Measurements from ENCODE around the gene OR2B2. TPM values are rescaled to one million over a fixed set of nuclear protein-coding genes. Genes with fewer than 3 reads are reported as not detected.

Gene OR2B2
- total RNA-seq, 1 experiment from 2014 or later = not detected

- Mint-ChIP-seq H3K36me3 (peaks cover 7% of the 10 kb centered on the region), H3K4me3 (no peak overlapping the region), H3K4me1 (peaks cover 47% of the 10 kb centered on the region), H3K27ac (peak overlapping the region; percentile 99), H3K9me3 (no peaks in the 10 kb centered on the region), H3K27me3 (ENCODE audit: low read depth) (no peaks in the 10 kb centered on the region; the same call in 1 of the 2 replicates)
- ATAC-seq = peak; percentile 6
- ChIA-PET POLR2A (interaction anchor here (0.6 to 3.8 kb wide), 6 partner anchors 9 to 1857 kb away, joined by 3 to 693 read pairs (median 100); a partner anchor contains a TSS), CTCF (interaction anchor here (3.5 kb wide), 1 partner anchor 21 kb away, joined by 17 read pairs; a partner anchor contains a TSS)
- TF ChIP-seq, protein P1, sequence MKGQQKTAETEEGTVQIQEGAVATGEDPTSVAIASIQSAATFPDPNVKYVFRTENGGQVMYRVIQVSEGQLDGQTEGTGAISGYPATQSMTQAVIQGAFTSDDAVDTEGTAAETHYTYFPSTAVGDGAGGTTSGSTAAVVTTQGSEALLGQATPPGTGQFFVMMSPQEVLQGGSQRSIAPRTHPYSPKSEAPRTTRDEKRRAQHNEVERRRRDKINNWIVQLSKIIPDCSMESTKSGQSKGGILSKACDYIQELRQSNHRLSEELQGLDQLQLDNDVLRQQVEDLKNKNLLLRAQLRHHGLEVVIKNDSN (CRISPR knock-in tag; IDR thresholded peaks at IDR 0.05) = no peak
- 0 out of 2 replicates have a peak, but pooled peaks have one; percentile 12 for TF ChIP-seq ZNF232 (CRISPR knock-in tag; IDR thresholded peaks at IDR 0.05)
- no peak for DNase-seq (ENCODE audit: low spot score)
Measured at GRCh38 chr6:27888566-27888965, 23.6 kb downstream of the OR2B2 start.

- POLR2A ChIA-PET = no interaction called here
- Mint-ChIP-seq H3K9me3 (no peaks in the 10 kb centered on the region), H3K4me3 (no peak overlapping the region), H3K36me3 (no peaks in the 10 kb centered on the region), H3K4me1 (peaks cover 58% of the 10 kb centered on the region), H3K27ac (0 out of 2 replicates have a peak overlapping the region, but pooled peaks have one; percentile 38), H3K27me3 (ENCODE audit: low read depth) (no peaks in the 10 kb centered on the region)
- ATAC-seq = no peak
- DNase-seq (ENCODE audit: low spot score) = no peak
- CTCF ChIA-PET = no interaction called here
- TF ChIP-seq SOX15 (CRISPR knock-in tag; IDR thresholded peaks at IDR 0.05) (no peak), NR2C2 (CRISPR knock-in tag; IDR thresholded peaks at IDR 0.05) (no peak), FOXP4 (CRISPR knock-in tag; IDR thresholded peaks at IDR 0.05) (no peak), ESRRA (CRISPR knock-in tag; IDR thresholded peaks at IDR 0.05; ENCODE audit: borderline replicate concordance) (no peak), ZNF138 (CRISPR knock-in tag; conservative IDR thresholded peaks at IDR 0.05) (no peak), MAX (CRISPR knock-in tag; IDR thresholded peaks at IDR 0.05) (no peak), HMGA2 (CRISPR knock-in tag; IDR thresholded peaks at IDR 0.05) (no peak), ZNF263 (CRISPR knock-in tag; IDR thresholded peaks at IDR 0.05; ENCODE audit: low read depth) (no peak)
- TF ChIP-seq, protein P2, sequence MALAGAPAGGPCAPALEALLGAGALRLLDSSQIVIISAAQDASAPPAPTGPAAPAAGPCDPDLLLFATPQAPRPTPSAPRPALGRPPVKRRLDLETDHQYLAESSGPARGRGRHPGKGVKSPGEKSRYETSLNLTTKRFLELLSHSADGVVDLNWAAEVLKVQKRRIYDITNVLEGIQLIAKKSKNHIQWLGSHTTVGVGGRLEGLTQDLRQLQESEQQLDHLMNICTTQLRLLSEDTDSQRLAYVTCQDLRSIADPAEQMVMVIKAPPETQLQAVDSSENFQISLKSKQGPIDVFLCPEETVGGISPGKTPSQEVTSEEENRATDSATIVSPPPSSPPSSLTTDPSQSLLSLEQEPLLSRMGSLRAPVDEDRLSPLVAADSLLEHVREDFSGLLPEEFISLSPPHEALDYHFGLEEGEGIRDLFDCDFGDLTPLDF (CRISPR knock-in tag; IDR thresholded peaks at IDR 0.05) = no peak
- TF ChIP-seq, protein P3, sequence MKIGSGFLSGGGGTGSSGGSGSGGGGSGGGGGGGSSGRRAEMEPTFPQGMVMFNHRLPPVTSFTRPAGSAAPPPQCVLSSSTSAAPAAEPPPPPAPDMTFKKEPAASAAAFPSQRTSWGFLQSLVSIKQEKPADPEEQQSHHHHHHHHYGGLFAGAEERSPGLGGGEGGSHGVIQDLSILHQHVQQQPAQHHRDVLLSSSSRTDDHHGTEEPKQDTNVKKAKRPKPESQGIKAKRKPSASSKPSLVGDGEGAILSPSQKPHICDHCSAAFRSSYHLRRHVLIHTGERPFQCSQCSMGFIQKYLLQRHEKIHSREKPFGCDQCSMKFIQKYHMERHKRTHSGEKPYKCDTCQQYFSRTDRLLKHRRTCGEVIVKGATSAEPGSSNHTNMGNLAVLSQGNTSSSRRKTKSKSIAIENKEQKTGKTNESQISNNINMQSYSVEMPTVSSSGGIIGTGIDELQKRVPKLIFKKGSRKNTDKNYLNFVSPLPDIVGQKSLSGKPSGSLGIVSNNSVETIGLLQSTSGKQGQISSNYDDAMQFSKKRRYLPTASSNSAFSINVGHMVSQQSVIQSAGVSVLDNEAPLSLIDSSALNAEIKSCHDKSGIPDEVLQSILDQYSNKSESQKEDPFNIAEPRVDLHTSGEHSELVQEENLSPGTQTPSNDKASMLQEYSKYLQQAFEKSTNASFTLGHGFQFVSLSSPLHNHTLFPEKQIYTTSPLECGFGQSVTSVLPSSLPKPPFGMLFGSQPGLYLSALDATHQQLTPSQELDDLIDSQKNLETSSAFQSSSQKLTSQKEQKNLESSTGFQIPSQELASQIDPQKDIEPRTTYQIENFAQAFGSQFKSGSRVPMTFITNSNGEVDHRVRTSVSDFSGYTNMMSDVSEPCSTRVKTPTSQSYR (CRISPR knock-in tag; IDR thresholded peaks at IDR 0.05) = no peak
Measured at GRCh38 chr6:27886073-27886472, 26.1 kb downstream of the OR2B2 start.

DNA sequence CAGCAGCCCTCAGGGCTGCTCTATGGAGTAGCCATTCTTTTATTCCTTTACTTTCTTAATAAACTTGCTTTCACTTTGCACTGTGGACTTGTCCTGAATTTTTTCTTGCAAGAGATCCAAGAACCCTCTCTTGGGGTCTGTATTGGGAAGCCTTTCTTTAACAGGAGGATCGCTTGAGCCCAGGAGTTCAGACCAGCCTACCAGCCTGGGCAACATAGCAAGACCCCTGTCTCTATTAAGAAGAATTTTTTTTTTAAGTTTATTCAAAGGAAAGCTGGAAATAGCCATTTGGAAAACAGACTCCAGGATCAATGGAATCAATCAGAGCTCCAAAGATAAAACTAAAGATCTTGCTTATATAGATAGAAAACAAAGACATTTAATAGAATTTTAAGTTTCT is 29.1 kb downstream of the OR2B2 start:
- peak; percentile 87; the same call in 1 of the 2 replicates for TF ChIP-seq ZNF121 (CRISPR knock-in tag; IDR thresholded peaks at IDR 0.05)
- TF ChIP-seq GABPB1 (CRISPR knock-in tag; IDR thresholded peaks at IDR 0.05) = no peak
- peak overlapping the region; percentile 79; the same call in 1 of the 2 replicates for H3K27ac Mint-ChIP-seq
- ChIA-PET POLR2A (interaction anchor here (0.6 to 3.9 kb wide), 5 partner anchors 7 to 18 kb away, joined by 5 to 26 read pairs (median 8); a partner anchor contains a TSS), CTCF (no interaction called here)
- H3K36me3 Mint-ChIP-seq = no peaks in the 10 kb centered on the region
- peaks cover 49% of the 10 kb centered on the region for H3K4me1 Mint-ChIP-seq
- H3K9me3 Mint-ChIP-seq = no peaks in the 10 kb centered on the region
- DNase-seq (ENCODE audit: low spot score) (no peak), ATAC-seq (no peak)
- no peak overlapping the region for H3K4me3 Mint-ChIP-seq
- H3K27me3 Mint-ChIP-seq (ENCODE audit: low read depth) = no peaks in the 10 kb centered on the region

All from WTC11 (cell line).